ENCODE measurements around the gene ATP5F1E.

DNA sequence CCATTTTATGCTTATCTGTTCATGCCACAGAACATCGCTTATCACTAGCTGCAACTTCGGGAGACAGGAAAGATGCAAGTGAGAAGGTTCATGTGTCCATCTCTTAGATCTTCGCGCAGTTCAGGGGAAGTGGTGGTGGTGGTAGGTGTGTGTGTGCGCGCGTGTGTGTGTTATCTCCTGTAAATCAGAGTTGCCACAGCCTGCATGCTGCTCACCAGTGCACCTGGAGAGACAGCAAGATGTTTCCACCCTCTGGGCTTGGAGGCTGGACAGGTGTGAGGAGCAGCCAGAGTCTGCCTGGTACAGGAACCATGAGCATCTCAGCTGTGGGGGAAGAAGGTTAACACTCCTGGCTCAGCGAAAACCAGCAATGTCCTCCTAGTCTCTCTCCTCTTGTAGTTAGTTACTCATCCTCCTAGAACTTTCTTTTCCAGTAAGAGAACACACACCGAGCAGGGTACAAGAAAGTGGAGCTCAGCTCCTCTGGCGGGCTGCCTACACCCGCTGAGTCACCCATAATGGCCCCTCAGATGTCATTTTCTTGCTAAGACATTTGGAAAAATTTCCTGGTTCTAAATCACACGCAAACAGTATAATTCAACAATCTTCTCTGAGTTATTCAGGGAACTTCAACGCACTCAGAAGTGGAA, 18.1 kb downstream of the ATP5F1E start:
- TF ChIP-seq, protein P1, sequence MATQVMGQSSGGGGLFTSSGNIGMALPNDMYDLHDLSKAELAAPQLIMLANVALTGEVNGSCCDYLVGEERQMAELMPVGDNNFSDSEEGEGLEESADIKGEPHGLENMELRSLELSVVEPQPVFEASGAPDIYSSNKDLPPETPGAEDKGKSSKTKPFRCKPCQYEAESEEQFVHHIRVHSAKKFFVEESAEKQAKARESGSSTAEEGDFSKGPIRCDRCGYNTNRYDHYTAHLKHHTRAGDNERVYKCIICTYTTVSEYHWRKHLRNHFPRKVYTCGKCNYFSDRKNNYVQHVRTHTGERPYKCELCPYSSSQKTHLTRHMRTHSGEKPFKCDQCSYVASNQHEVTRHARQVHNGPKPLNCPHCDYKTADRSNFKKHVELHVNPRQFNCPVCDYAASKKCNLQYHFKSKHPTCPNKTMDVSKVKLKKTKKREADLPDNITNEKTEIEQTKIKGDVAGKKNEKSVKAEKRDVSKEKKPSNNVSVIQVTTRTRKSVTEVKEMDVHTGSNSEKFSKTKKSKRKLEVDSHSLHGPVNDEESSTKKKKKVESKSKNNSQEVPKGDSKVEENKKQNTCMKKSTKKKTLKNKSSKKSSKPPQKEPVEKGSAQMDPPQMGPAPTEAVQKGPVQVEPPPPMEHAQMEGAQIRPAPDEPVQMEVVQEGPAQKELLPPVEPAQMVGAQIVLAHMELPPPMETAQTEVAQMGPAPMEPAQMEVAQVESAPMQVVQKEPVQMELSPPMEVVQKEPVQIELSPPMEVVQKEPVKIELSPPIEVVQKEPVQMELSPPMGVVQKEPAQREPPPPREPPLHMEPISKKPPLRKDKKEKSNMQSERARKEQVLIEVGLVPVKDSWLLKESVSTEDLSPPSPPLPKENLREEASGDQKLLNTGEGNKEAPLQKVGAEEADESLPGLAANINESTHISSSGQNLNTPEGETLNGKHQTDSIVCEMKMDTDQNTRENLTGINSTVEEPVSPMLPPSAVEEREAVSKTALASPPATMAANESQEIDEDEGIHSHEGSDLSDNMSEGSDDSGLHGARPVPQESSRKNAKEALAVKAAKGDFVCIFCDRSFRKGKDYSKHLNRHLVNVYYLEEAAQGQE (IDR thresholded peaks at IDR 0.05; ENCODE audit: borderline replicate concordance) = no peak
- TF ChIP-seq, protein P1 (CRISPR knock-in tag; IDR thresholded peaks at IDR 0.05; ENCODE audit: low read depth) = no peak
- TF ChIP-seq, protein P2, sequence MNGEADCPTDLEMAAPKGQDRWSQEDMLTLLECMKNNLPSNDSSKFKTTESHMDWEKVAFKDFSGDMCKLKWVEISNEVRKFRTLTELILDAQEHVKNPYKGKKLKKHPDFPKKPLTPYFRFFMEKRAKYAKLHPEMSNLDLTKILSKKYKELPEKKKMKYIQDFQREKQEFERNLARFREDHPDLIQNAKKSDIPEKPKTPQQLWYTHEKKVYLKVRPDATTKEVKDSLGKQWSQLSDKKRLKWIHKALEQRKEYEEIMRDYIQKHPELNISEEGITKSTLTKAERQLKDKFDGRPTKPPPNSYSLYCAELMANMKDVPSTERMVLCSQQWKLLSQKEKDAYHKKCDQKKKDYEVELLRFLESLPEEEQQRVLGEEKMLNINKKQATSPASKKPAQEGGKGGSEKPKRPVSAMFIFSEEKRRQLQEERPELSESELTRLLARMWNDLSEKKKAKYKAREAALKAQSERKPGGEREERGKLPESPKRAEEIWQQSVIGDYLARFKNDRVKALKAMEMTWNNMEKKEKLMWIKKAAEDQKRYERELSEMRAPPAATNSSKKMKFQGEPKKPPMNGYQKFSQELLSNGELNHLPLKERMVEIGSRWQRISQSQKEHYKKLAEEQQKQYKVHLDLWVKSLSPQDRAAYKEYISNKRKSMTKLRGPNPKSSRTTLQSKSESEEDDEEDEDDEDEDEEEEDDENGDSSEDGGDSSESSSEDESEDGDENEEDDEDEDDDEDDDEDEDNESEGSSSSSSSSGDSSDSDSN (IDR thresholded peaks at IDR 0.05; ENCODE audit: borderline replicate concordance in 1 of 2, low read depth in 2 of 2, low read length in 2 of 2) = no peak
- TF ChIP-seq ZNF232 (CRISPR knock-in tag; IDR thresholded peaks at IDR 0.05) (no peak), NR2C2 (CRISPR knock-in tag; IDR thresholded peaks at IDR 0.05) (no peak), NR2C2 (tag; IDR thresholded peaks at IDR 0.05) (no peak), BCOR (IDR thresholded peaks at IDR 0.05) (no peak), SMARCA4 (IDR thresholded peaks at IDR 0.05) (0 out of 2 replicates have a peak, but pooled peaks have one; percentile 9), JUND (IDR thresholded peaks at IDR 0.05; ENCODE audit: borderline replicate concordance, low read depth, low read length) (no peak), JUND (tag; IDR thresholded peaks at IDR 0.05; ENCODE audit: borderline replicate concordance, low read depth, low read length) (no peak), ZNF764 (CRISPR knock-in tag; IDR thresholded peaks at IDR 0.05; ENCODE audit: low read depth) (no peak), SIN3A (IDR thresholded peaks at IDR 0.05; ENCODE audit: borderline replicate concordance in 2 of 2, control insufficient read depth in 1 of 2, low read depth in 2 of 2, low read length in 2 of 2) (no peak), GTF2A2 (tag; IDR thresholded peaks at IDR 0.05) (no peak), ZNF184 (CRISPR knock-in tag; IDR thresholded peaks at IDR 0.05) (no peak), ZNF444 (CRISPR knock-in tag; IDR thresholded peaks at IDR 0.05) (no peak)
